GM23248 (cell line): ENCODE data around the gene STRADB.
"Not testable (repeated sequence)": the region's sequence is repeated elsewhere in the genome, so short reads cannot be mapped to it uniquely, and the experiment has no call there.

ENCODE experiments used
- EZH2 ChIP-seq: fragments of 200-600 bp; sonication (generic); IDR thresholded peaks from 2 replicates; pipeline ENCODE4 v1.6.1; 2018; ENCODE audit warnings: antibody characterized with exemption, mild to moderate bottlenecking; ENCODE audit not compliant: insufficient read depth, poor library complexity, severe bottlenecking
- EZH2phosphoT487 ChIP-seq: fragments of 200-600 bp; sonication (generic); IDR thresholded peaks from 2 replicates; pipeline ENCODE4 v1.6.1; 2018; ENCODE audit warnings: antibody characterized with exemption, moderate library complexity, mild to moderate bottlenecking, low read depth; ENCODE audit not compliant: insufficient read depth

DNA sequence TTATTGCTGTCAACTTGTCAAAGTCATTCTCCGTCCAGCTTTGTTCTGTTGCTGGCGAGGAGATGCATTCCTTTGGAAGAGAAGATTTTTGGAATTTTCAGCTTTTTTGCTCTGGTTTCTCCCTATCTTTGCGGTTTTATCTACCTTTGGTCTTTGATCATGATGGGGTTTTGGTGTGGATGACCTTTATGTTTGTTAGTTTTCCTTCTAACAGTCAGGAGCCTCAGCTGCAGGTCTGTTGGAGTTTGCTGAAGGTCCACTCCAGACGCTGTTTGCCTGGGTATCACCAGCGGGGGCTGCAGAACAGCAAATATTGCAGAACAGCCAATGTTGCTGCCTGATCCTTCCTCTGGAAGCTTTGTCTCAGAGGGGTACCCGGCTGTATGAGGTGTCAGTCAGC, 21.7 kb upstream of the STRADB start:
- not testable (repeated sequence) for TF ChIP-seq EZH2phosphoT487, EZH2
